HCT116 (cell line): ENCODE measurements around the gene GNPDA1.

Experiments used
- EZH2phosphoT487 ChIP-seq: fragments of 200-600 bp; IDR thresholded peaks from 2 replicates; pipeline ENCODE4 v1.6.1; 2018; ENCODE audit warnings: antibody characterized with exemption, borderline replicate concordance
- FOSL1 ChIP-seq: IDR thresholded peaks from 2 replicates; pipeline ENCODE4 v1.6.1; 2012; ENCODE audit warnings: low read depth
- JUND ChIP-seq: IDR thresholded peaks from 2 replicates; pipeline ENCODE4 v1.6.1; 2012
- POLR2A ChIP-seq: IDR thresholded peaks from 2 replicates; pipeline ENCODE4 v1.7.0; 2011; ENCODE audit warnings: borderline replicate concordance; ENCODE audit not compliant: insufficient read depth, insufficient read length; ENCODE audit errors: extremely low read depth
- POLR2AphosphoS5 ChIP-seq: IDR thresholded peaks from 2 replicates; pipeline ENCODE4 v1.6.1; 2011; ENCODE audit warnings: mild to moderate bottlenecking, low read depth, low read length, moderate library complexity
- SIN3A ChIP-seq: IDR thresholded peaks from 2 replicates; pipeline ENCODE4 v1.6.1; 2012; ENCODE audit warnings: low read depth
- TF ChIP-seq, protein P1 (sequence below), 3 experiments: fragments of 200-600 bp in 1 of 3; sonication (generic) in 1 of 3; IDR thresholded peaks in 2 of 3; conservative IDR thresholded peaks in 1 of 3; 2 replicates each; pipeline ENCODE4 v1.5.1; 2012 to 2017; ENCODE audit warnings: low read depth in 2 of 3, low read length in 2 of 3, antibody characterized with exemption in 1 of 3, borderline replicate concordance in 1 of 3, control low read depth in 1 of 3, mild to moderate bottlenecking in 1 of 3, mixed read lengths in 1 of 3, mixed run types in 1 of 3, moderate library complexity in 1 of 3; ENCODE audit not compliant: insufficient read depth in 1 of 3
- TF ChIP-seq, protein P2 (sequence below): IDR thresholded peaks from 2 replicates; pipeline ENCODE4 v1.6.1; 2012
- TF ChIP-seq, protein P3 (sequence below): IDR thresholded peaks from 2 replicates; pipeline ENCODE4 v1.6.1; 2012; ENCODE audit warnings: low read depth

DNA sequence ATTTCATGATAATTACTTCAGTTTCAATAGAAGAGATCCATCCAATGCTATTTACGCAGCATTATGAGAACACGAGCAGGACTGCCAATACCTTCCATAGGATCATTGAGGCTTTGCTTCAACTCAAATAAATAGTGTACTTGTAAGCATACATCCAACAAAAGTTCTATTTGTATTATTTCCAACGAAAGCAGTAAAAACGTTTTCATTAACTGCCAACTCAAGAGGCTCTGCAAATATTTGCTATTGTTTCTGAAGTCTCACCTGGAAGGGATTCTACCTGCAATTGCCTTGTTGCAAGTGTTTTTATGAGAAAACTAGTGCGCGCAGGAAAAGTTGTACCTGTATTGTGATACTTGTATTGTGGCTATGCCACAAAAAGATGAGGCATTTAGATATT, 11.0 kb upstream of the GNPDA1 start:
- TF ChIP-seq POLR2A (no peak), JUND (no peak), EZH2phosphoT487 (no peak), SIN3A (no peak), POLR2AphosphoS5 (no peak), FOSL1 (no peak)
- TF ChIP-seq, protein P1, sequence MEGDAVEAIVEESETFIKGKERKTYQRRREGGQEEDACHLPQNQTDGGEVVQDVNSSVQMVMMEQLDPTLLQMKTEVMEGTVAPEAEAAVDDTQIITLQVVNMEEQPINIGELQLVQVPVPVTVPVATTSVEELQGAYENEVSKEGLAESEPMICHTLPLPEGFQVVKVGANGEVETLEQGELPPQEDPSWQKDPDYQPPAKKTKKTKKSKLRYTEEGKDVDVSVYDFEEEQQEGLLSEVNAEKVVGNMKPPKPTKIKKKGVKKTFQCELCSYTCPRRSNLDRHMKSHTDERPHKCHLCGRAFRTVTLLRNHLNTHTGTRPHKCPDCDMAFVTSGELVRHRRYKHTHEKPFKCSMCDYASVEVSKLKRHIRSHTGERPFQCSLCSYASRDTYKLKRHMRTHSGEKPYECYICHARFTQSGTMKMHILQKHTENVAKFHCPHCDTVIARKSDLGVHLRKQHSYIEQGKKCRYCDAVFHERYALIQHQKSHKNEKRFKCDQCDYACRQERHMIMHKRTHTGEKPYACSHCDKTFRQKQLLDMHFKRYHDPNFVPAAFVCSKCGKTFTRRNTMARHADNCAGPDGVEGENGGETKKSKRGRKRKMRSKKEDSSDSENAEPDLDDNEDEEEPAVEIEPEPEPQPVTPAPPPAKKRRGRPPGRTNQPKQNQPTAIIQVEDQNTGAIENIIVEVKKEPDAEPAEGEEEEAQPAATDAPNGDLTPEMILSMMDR (IDR thresholded peaks at IDR 0.05 in 2 of 3, conservative IDR thresholded peaks at IDR 0.05 in 1 of 3; ENCODE audit: borderline replicate concordance in 1 of 3, insufficient read depth in 1 of 3, low read depth in 2 of 3, low read length in 2 of 3) = no peak
- TF ChIP-seq, protein P2, sequence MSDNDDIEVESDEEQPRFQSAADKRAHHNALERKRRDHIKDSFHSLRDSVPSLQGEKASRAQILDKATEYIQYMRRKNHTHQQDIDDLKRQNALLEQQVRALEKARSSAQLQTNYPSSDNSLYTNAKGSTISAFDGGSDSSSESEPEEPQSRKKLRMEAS = no peak
- TF ChIP-seq, protein P3, sequence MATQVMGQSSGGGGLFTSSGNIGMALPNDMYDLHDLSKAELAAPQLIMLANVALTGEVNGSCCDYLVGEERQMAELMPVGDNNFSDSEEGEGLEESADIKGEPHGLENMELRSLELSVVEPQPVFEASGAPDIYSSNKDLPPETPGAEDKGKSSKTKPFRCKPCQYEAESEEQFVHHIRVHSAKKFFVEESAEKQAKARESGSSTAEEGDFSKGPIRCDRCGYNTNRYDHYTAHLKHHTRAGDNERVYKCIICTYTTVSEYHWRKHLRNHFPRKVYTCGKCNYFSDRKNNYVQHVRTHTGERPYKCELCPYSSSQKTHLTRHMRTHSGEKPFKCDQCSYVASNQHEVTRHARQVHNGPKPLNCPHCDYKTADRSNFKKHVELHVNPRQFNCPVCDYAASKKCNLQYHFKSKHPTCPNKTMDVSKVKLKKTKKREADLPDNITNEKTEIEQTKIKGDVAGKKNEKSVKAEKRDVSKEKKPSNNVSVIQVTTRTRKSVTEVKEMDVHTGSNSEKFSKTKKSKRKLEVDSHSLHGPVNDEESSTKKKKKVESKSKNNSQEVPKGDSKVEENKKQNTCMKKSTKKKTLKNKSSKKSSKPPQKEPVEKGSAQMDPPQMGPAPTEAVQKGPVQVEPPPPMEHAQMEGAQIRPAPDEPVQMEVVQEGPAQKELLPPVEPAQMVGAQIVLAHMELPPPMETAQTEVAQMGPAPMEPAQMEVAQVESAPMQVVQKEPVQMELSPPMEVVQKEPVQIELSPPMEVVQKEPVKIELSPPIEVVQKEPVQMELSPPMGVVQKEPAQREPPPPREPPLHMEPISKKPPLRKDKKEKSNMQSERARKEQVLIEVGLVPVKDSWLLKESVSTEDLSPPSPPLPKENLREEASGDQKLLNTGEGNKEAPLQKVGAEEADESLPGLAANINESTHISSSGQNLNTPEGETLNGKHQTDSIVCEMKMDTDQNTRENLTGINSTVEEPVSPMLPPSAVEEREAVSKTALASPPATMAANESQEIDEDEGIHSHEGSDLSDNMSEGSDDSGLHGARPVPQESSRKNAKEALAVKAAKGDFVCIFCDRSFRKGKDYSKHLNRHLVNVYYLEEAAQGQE = no peak
